ENCODE measurements around the gene RRP1B. TPM values are rescaled to one million over a fixed set of nuclear protein-coding genes. Genes with fewer than 3 reads are reported as not detected.
A peak's percentile ranks its signal among the peaks of the same experiment; 100 is the strongest.
"Not testable (repeated sequence)": the region's sequence is repeated elsewhere in the genome, so short reads cannot be mapped to it uniquely, and the experiment has no call there.

RRP1B gene
- total RNA-seq, 1 donor from 2014 or later: 24.2 TPM

GRCh38 chr21:43701936-43702784 is 42.8 kb downstream of the RRP1B start:
- no peak for DNase-seq (ENCODE audit: low read depth)

- DNase-seq (ENCODE audit: low read depth): no peak
These were observed 43.4 kb downstream of the RRP1B start for GRCh38 chr21:43702785-43703034.

GRCh38 chr21:43703035-43703880 is 43.9 kb downstream of the RRP1B start:
- peak; percentile 58 for DNase-seq (ENCODE audit: low read depth)

DNA sequence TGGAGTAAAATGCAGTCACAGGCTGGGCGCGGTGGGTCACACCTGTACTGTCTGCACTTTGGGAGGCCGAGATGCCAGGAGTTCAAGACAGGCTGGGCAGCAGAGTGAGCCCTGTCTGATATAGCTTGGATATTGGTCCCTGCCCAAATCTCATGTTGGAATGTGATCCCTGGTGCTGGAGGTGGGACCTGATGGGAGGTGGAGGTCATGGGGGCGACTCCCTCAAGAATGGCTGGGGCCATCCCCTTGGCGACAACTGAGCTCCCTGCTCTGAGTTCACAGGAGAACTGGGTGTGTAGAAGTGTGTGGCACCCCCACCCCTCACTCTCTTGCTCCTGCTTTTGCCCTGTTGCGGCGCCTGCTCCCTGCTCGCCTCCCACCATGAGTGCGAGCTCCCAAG is 48.1 kb downstream of the RRP1B start:
- no peak for DNase-seq (ENCODE audit: low read depth)

DNA sequence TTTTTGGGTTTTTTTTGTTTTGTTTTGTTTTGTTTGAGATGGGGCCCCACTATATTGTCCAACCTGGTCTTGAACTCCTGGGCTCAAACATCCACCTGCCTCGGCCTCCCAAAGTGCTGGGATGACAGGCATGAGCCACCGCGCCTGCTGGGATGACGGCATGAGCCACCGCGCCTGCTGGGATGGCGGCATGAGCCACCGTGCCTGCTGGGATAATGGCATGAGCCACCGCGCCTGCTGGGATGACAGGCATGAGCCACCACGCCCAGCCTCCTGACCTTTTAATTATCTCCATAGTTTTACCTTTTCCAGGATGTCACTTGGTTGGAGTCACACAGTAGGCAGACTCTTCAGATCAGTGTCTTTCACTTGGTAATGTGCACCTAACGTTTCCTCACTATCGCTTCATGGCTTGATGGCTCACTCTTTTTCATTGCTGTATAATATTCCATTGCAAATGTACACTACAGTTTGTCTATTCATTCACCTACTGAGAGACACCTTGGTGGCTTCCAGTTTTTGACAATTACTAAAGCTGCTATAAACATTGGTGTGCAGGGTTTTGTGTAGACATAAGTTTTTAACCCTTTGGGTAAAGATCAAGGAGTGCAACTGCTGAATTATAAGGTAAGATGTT is 49.5 kb downstream of the RRP1B start:
- DNase-seq (ENCODE audit: low read depth): no peak

GRCh38 chr21:43712268-43712942 is 53.0 kb downstream of the RRP1B start:
- peak; percentile 99 for DNase-seq (ENCODE audit: low read depth)

DNA sequence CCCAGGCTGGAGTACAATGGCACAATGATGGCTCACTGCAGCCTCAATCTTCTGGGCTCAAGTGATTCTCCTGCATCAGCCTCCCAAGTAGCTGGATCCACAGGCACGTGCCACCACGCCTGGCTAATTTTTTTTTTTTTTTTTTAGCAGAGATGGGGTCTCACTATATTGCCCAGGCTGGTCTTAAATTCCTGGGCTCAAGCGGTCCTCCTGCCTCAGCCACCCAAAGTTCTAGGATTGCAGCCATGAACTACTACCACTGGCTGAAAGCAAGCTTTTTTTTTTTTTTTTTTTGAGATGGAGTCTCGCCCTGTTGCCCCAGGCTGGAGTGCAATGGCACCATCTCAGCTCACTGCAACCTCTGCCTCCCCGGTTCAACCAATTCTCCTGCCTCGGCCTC is 53.8 kb downstream of the RRP1B start:
- DNase-seq (ENCODE audit: low read depth): not testable (repeated sequence)

DNA sequence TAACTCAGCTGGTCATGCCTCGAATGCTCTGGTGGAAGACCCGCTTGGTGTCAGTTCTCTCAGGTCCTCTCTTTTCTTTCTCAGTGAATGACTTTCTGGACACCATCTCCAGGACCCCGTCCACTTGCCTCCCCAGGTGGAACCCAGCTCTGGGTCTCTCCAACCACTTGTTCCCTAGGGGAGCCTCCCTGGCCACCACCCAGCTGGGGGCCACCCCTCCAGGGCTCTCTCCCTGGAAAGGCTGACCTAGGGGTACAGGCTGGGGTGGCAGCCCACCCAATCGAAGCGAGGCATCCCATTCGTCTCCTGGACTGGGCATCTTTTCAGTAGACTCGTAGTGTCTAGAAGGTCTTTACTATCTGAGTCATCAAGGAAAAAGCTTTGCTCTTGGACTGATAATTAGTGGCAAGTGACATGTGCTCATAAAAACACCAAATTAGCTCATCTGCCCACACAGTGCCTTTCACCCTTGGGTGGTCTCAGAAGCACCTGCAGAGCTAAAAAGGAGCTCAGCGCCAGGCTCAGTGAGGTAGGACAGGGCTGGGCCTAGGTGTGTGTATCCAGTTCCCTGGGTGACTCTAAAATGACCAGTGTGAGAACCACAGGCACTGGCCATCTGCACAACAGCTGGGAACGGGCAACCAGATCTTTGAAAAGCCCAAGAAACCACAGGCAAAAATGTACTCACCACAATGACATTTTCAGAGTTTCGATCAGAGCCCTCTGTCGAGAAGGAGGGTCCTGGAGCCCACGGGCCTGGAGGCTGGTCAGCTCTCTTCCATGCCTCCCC is 57.2 kb downstream of the RRP1B start:
- DNase-seq (ENCODE audit: low read depth): no peak

DNA sequence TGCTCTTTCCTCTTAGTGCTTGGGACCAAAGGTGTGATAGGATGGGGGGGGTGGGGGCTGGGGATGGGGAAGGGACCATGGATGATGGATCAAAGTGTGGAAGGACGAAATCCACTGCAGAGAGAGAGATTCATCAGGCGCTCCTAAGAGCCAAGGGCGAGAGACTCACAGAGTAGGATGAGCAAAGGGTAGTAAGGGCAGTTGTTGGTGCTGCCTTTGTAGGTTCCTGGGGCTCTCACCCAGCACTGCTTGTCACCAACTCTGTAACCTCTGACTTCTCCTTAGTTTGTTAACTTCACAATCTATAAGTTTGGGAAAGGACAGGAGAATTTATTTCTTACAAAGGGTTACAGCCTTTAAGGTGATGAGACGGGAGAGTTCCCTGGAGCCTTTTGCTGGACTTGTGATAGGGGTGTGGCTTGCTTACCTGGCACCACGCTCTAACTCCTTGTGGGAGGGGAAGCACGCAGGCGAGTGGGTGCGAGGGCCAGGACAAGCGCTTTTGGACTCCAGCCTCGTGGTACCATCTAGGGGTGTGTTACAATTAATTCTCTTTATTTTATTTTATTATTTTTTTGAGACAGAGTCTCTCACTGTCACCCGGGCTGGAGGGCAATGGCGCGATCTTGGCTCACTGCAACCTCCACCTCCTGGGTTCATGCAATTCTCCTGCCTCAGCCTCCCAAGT is 58.0 kb downstream of the RRP1B start:
- no peak for DNase-seq (ENCODE audit: low read depth)

- no peak for DNase-seq (ENCODE audit: low read depth)
These were observed 58.9 kb downstream of the RRP1B start for GRCh38 chr21:43717967-43718871.

- no peak for DNase-seq (ENCODE audit: low read depth)
These were observed 59.8 kb downstream of the RRP1B start, which contains the start of gene PDXK for GRCh38 chr21:43718872-43719747. TSS of gene PDXK (plus strand) at chr21:43719129. CDS start at chr21:43719295, 166 bp downstream.

DNA sequence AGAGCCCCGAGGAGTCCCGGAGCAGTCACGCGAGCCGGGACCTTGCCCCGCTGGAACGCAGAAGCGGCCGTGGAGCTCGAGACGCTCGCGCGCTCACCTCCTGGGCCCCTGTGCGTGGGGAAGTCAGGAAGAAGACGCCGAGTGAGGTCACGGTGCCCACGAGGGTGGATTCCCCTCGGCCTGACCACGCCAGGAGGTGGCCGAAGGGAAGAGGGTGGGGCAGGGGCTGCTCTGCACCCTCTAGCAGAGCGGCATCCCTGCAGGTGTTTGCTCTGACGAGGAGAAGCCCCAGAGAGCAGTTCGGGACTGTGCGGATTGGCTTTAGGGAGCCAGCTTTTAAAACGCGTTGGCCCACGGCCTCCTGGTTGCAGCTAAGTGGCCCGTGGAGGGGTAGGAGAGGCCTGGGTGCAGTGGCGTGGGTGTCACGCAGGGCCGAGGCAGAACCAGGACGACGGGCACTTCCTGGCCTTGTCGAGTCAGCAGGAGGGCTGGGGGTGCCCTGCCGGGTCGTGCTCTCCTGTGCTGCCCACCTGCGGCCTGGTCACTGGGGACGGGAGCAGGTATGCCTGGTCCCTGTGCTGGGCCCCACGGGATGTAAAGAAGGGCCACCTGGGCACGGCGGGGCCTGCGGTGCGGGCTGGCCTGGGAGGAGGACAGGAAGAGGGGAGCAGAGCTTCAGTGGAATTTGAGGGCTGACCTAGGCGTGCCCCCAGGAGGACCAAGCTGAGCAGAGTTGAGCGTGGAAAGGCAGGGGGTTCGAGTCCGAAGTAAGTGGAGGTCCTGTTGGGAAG is 60.6 kb downstream of the RRP1B start:
- no peak for DNase-seq (ENCODE audit: low read depth)

DNA sequence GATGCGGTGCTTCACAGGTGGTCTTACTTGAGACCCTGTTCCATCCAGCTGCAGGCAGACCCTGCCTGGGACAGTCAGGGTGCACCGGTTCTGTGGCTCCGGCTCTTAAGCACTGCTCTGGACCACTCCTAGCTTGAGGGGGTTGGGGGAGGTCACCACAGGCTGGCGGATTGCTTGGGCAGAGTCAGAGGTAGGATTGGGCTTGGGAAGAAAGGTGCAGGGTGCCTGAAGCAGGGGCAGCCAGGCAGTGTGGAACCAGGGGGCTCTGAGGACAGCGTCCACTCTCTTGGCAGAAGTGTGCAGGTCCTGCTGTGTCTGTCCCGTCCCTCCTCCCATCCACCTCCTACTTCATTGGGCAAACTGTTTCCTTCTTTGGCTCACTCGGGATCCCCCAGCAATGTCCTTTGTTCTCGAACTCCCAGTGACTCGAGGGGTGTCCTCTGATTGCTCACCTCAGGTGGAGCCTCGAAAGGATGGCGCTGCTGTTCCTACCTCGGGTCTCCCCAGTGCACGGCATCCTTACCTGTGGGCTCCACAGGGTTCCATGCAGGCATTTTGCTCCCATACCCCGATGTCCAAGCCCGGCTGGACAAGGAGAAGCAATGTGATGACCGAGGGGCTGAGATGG is 61.3 kb downstream of the RRP1B start:
- no peak for DNase-seq (ENCODE audit: low read depth)

DNA sequence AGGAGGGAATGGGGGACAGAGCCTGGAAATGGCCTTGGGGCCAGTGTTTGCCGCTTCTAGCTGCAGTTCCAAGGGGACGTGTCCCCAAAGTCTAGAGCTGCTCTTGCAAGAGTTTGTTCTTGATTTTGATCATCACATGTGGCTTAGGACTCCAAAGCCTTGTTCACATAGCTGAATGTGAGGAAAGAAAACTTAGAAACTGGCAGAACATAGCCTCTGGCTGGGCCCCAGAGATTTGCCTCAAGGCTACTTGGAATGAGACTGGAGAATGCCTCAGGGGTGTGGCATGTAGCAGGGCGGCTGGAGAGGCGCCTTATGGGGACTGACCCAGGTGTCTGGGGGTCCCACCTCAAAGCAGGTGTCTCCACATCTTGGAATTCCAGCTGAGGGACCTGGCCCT is 61.8 kb downstream of the RRP1B start:
- no peak for DNase-seq (ENCODE audit: low read depth)

- no peak for DNase-seq (ENCODE audit: low read depth)
These were observed 62.6 kb downstream of the RRP1B start for GRCh38 chr21:43721939-43722338.

DNA sequence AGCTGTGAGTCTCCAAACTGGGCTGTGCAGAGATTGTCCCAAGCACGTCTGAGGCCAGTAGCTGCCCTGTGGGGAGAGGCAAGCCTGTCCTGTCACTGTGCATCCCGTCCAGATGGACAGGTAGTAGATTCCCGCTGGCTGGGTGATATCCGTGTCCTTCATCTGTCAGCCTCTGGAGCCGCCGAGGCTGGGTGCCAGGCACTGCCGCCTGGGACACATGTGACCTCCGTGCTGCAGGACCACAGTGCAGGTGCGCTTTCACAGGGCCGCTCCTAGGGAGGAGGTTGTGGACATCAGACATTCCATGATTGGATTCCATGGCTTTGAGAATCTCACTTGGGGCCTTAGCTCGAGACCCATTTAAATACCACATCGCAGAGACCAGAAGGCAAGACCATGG is 64.3 kb downstream of the RRP1B start:
- no peak for DNase-seq (ENCODE audit: low read depth)

All from renal cortical epithelial cell (primary cell).